HepG2 (cell line): ENCODE data around the gene TM9SF4. TPM values are rescaled to one million over a fixed set of nuclear protein-coding genes. Genes with fewer than 3 reads are reported as not detected.

Experiments
- ETV5 ChIP-seq: IDR thresholded peaks from 2 replicates; pipeline ENCODE4 v1.6.1; 2018; ENCODE audit warnings: missing biosample characterization, missing genetic modification reagents, inconsistent platforms, borderline replicate concordance
- EZH2 ChIP-seq: conservative IDR thresholded peaks from 2 replicates; pipeline ENCODE4 v1.6.1; 2012; ENCODE audit warnings: mild to moderate bottlenecking, low read depth, low read length, moderate library complexity
- IKZF1 ChIP-seq: fragments of 450-650 bp; IDR thresholded peaks from 2 replicates; pipeline ENCODE4 v1.7.1; 2016
- IKZF4 ChIP-seq: sonication (generic); formaldehyde crosslinking; IDR thresholded peaks from 2 replicates; pipeline ENCODE4 v1.5.1; 2020; ENCODE audit warnings: borderline replicate concordance, mild to moderate bottlenecking, low read depth, missing genetic modification reagents; ENCODE audit errors: not compliant biosample characterization
- MTA1 ChIP-seq: sonication (generic); formaldehyde crosslinking; IDR thresholded peaks from 2 replicates; pipeline ENCODE4 v1.4.0; 2020; ENCODE audit warnings: missing genetic modification reagents, mild to moderate bottlenecking, borderline replicate concordance
- ONECUT2 ChIP-seq: sonication (generic); formaldehyde crosslinking; IDR thresholded peaks from 2 replicates; pipeline ENCODE4 v1.4.0; 2020; ENCODE audit warnings: missing genetic modification reagents
- POLR2G ChIP-seq: fragments of 200-400 bp; formaldehyde crosslinking; IDR thresholded peaks from 2 replicates; pipeline ENCODE4 v1.6.1; 2018; ENCODE audit warnings: mild to moderate bottlenecking, low read depth, low read length, moderate library complexity
- SETDB1 ChIP-seq: sonication (generic); formaldehyde crosslinking; IDR thresholded peaks from 2 replicates; pipeline ENCODE4 v1.5.1; 2020; ENCODE audit warnings: missing genetic modification reagents, mild to moderate bottlenecking, borderline replicate concordance
- U2AF1 ChIP-seq: fragments of 200-400 bp; formaldehyde crosslinking; optimal IDR thresholded peaks from 2 replicates; pipeline ENCODE3; 2017; ENCODE audit warnings: mild to moderate bottlenecking, low read depth, low read length
- ZBTB38 ChIP-seq: sonication (generic); formaldehyde crosslinking; IDR thresholded peaks from 2 replicates; pipeline ENCODE4 v1.5.1; 2020; ENCODE audit warnings: mild to moderate bottlenecking, missing genetic modification reagents
- ZFP36L2 ChIP-seq: sonication (generic); formaldehyde crosslinking; IDR thresholded peaks from 2 replicates; pipeline ENCODE4 v1.4.0; 2020; ENCODE audit warnings: missing genetic modification reagents
- ZNF101 ChIP-seq: sonication (generic); formaldehyde crosslinking; IDR thresholded peaks from 2 replicates; pipeline ENCODE4 v1.4.0; 2020; ENCODE audit warnings: mild to moderate bottlenecking, low read depth, missing genetic modification reagents, borderline replicate concordance
- ZNF292 ChIP-seq: sonication (generic); formaldehyde crosslinking; IDR thresholded peaks from 2 replicates; pipeline ENCODE4 v1.8.1; 2022; ENCODE audit warnings: mild to moderate bottlenecking, low read depth, missing genetic modification reagents, borderline replicate concordance
- ZNF296 ChIP-seq: sonication (generic); formaldehyde crosslinking; conservative IDR thresholded peaks from 2 replicates; pipeline ENCODE4 v1.5.0; 2020; ENCODE audit warnings: mild to moderate bottlenecking, missing genetic modification reagents
- ZNF629 ChIP-seq: sonication (generic); formaldehyde crosslinking; conservative IDR thresholded peaks from 2 replicates; pipeline ENCODE4 v1.5.0; 2020; ENCODE audit warnings: missing genetic modification reagents
- ZNF678 ChIP-seq: sonication (generic); formaldehyde crosslinking; IDR thresholded peaks from 2 replicates; pipeline ENCODE4 v1.4.0; 2020; ENCODE audit warnings: mild to moderate bottlenecking, missing genetic modification reagents
- ZNF713 ChIP-seq: sonication (generic); formaldehyde crosslinking; IDR thresholded peaks from 2 replicates; pipeline ENCODE4 v1.4.0; 2020; ENCODE audit warnings: mild to moderate bottlenecking, missing genetic modification reagents
- ZNF747 ChIP-seq: sonication (generic); formaldehyde crosslinking; IDR thresholded peaks from 2 replicates; pipeline ENCODE4 v1.8.1; 2023; ENCODE audit warnings: missing genetic modification reagents, mild to moderate bottlenecking, borderline replicate concordance
- ZNF773 ChIP-seq: sonication (generic); formaldehyde crosslinking; IDR thresholded peaks from 2 replicates; pipeline ENCODE4 v1.4.0; 2020; ENCODE audit warnings: missing genetic modification reagents, borderline replicate concordance
- ZNF879 ChIP-seq: sonication (generic); formaldehyde crosslinking; IDR thresholded peaks from 2 replicates; pipeline ENCODE4 v1.8.1; 2023; ENCODE audit warnings: missing genetic modification reagents
- polyA plus RNA-seq, 8 experiments: library from polyadenylated mRNA; depleted of rRNA in 3 of 8; stranded (reverse) in 7 of 8; unstranded in 1 of 8; fragments of >200 nt; fragmentation: Illumina TruSeq in 4 of 8; extraction: Trizol in 4 of 8; gene quantifications; 2 replicates each; pipeline versions ENCODE4 v1.2.1 to v1.2.3, GENCODE V29; 2011 to 2016; ENCODE audit warnings: low read depth in 4 of 8, missing spikeins in 1 of 8, mixed read lengths in 1 of 8; ENCODE audit not compliant: insufficient read depth in 1 of 8
- total RNA-seq, 5 experiments: library from RNA; depleted of rRNA; stranded (reverse); fragments of >200 nt; fragmentation: Illumina TruSeq; extraction: Trizol; gene quantifications; 2 replicates each; pipeline ENCODE4 v1.2.3, GENCODE V29; 2016; ENCODE audit warnings: low read depth in 1 of 5
- TF ChIP-seq, protein P1 (sequence below): sonication (generic); formaldehyde crosslinking; IDR thresholded peaks from 2 replicates; pipeline ENCODE4 v1.5.1; 2020; ENCODE audit warnings: missing genetic modification reagents, mild to moderate bottlenecking, borderline replicate concordance
- TF ChIP-seq, protein P2 (sequence below): conservative IDR thresholded peaks from 2 replicates; pipeline ENCODE4 v1.6.1; 2018; ENCODE audit warnings: missing genetic modification reagents
- TF ChIP-seq, protein P3 (sequence below): IDR thresholded peaks from 2 replicates; pipeline ENCODE4 v1.6.1; 2016; ENCODE audit warnings: missing compliant biosample characterization, missing genetic modification reagents, borderline replicate concordance
- TF ChIP-seq, protein P4 (sequence below): sonication (generic); formaldehyde crosslinking; IDR thresholded peaks from 2 replicates; pipeline ENCODE4 v1.9.0; 2022; ENCODE audit warnings: missing genetic modification reagents, mild to moderate bottlenecking, borderline replicate concordance

TM9SF4 gene
- total and polyA plus RNA-seq, 2 of the 13 experiments (the other 11 are each of a cell fraction or from before 2014, with no cell fraction given): 53.5 to 171 TPM

DNA sequence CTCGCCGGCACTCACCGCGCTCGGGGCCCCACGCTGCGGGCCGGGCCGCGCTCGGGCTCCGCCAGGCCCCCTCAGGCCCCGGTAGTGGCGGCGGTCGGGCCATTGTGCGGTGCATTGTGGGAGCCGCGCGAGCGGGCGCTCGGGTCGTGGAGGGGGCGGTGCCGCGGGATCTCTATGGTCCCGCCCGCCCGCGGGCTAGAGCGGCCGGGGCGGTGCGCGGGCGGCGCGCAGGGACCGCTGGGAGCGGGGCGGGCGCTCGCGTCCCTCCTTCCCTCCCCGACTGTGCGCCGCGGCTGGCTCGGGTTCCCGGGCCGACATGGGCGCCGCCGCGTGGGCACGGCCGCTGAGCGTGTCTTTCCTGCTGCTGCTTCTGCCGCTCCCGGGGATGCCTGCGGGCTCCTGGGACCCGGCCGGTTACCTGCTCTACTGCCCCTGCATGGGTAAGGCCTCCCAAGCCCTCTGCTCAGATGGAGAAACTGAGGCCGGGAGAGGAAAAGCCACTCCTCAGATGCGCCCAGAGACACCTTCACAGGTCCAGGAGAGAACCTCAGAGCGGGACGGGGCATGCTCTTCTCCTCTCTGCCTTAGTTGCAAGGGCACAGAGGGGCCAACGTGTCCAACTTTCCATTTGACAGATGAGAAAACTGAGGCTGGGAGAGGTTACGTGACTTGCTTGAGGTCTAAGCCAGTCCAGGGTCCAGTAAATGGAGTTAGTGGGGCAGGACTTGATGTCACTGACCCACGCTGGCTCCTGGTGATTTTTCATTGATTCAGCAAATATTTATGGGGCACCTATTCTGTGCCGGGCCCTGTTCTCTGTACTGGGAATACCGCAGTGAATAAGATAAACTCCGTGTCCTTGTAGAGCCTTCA is 98.3 kb downstream of the TM9SF4 start, which contains the start of the genes PLAGL2 and POFUT1 (continued):
- TF ChIP-seq MTA1 (CRISPR knock-in tag): peak; percentile 85; the same call in 1 of the 2 replicates
- no peak for TF ChIP-seq ZNF678
- TF ChIP-seq ZNF296 (CRISPR knock-in tag): peak; percentile 91
- TF ChIP-seq ZNF713 (CRISPR knock-in tag): peak; percentile 96
- TF ChIP-seq ZNF879 (CRISPR knock-in tag): no peak
- TF ChIP-seq POLR2G: peak; percentile 98
- TF ChIP-seq U2AF1: no peak
- no peak for TF ChIP-seq EZH2
- TF ChIP-seq, protein P1, sequence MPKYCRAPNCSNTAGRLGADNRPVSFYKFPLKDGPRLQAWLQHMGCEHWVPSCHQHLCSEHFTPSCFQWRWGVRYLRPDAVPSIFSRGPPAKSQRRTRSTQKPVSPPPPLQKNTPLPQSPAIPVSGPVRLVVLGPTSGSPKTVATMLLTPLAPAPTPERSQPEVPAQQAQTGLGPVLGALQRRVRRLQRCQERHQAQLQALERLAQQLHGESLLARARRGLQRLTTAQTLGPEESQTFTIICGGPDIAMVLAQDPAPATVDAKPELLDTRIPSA: no peak
- TF ChIP-seq, protein P2, sequence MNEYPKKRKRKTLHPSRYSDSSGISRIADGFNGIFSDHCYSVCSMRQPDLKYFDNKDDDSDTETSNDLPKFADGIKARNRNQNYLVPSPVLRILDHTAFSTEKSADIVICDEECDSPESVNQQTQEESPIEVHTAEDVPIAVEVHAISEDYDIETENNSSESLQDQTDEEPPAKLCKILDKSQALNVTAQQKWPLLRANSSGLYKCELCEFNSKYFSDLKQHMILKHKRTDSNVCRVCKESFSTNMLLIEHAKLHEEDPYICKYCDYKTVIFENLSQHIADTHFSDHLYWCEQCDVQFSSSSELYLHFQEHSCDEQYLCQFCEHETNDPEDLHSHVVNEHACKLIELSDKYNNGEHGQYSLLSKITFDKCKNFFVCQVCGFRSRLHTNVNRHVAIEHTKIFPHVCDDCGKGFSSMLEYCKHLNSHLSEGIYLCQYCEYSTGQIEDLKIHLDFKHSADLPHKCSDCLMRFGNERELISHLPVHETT (CRISPR knock-in tag): peak; percentile 99
- TF ChIP-seq, protein P3, sequence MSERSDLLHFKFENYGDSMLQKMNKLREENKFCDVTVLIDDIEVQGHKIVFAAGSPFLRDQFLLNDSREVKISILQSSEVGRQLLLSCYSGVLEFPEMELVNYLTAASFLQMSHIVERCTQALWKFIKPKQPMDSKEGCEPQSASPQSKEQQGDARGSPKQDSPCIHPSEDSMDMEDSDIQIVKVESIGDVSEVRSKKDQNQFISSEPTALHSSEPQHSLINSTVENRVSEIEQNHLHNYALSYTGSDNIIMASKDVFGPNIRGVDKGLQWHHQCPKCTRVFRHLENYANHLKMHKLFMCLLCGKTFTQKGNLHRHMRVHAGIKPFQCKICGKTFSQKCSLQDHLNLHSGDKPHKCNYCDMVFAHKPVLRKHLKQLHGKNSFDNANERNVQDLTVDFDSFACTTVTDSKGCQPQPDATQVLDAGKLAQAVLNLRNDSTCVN: peak; percentile 64; the same call in 1 of the 2 replicates
- peak; percentile 92 for TF ChIP-seq ZNF773 (CRISPR knock-in tag)
- no peak; the same call in 1 of the 2 replicates for TF ChIP-seq ZNF292 (CRISPR knock-in tag)
- TF ChIP-seq ZFP36L2 (CRISPR knock-in tag): no peak
- TF ChIP-seq ZNF747 (CRISPR knock-in tag): peak; percentile 77
- TF ChIP-seq ETV5: no peak
- TF ChIP-seq SETDB1: no peak
- TF ChIP-seq ZBTB38: peak; percentile 71; the same call in 1 of the 2 replicates
- no peak for TF ChIP-seq IKZF1
- TF ChIP-seq, protein P4, sequence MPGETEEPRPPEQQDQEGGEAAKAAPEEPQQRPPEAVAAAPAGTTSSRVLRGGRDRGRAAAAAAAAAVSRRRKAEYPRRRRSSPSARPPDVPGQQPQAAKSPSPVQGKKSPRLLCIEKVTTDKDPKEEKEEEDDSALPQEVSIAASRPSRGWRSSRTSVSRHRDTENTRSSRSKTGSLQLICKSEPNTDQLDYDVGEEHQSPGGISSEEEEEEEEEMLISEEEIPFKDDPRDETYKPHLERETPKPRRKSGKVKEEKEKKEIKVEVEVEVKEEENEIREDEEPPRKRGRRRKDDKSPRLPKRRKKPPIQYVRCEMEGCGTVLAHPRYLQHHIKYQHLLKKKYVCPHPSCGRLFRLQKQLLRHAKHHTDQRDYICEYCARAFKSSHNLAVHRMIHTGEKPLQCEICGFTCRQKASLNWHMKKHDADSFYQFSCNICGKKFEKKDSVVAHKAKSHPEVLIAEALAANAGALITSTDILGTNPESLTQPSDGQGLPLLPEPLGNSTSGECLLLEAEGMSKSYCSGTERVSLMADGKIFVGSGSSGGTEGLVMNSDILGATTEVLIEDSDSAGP (CRISPR knock-in tag): peak; percentile 91
- peak; percentile 100 for TF ChIP-seq ZNF629 (CRISPR knock-in tag)
- TF ChIP-seq ONECUT2 (CRISPR knock-in tag): no peak
- no peak for TF ChIP-seq ZNF101 (CRISPR knock-in tag)
- TF ChIP-seq IKZF4 (CRISPR knock-in tag): peak; percentile 86
